Muscle of back (tissue), 13 donors: ENCODE data around the gene SREBF1. TPM values are rescaled to one million over a fixed set of nuclear protein-coding genes. Genes with fewer than 3 reads are reported as not detected.
A peak's percentile ranks its signal among the peaks of the same experiment; 100 is the strongest.

Experiments
- DNase-seq, 3 donors: peaks; one replicate each; pipeline versions ENCODE4 v3.0.0 to v3.0.0-alpha.2; 2013
- long read RNA-seq, 9 donors: transcript quantifications; one replicate each; lab custom pipeline, GENCODE V29; 2026
- polyA plus RNA-seq, 10 donors: library from polyadenylated mRNA; unstranded; fragments of 120-200 nt; gene quantifications; one replicate each; pipeline ENCODE4 v1.2.1, GENCODE V29; 2013; ENCODE audit not compliant: insufficient read length in 10 of 10

SREBF1 gene
- polyA plus RNA-seq = 10 to 100 TPM; 22.4 to 50.1 (median 33.4) TPM
- long read RNA-seq, donor 1, full-length matches to known transcripts = 4 of 4 reads
- long read RNA-seq, donor 1, partial matches to known transcripts = 0 of 4 reads
- long read RNA-seq, donor 1, other reads (novel, unspliced or antisense) = 0 of 4 reads
- long read RNA-seq, donor 2 = 0 reads
- long read RNA-seq, donor 3 = 0 reads
- long read RNA-seq, donor 4, partial matches to known transcripts = 0 of 1 reads
- long read RNA-seq, donor 4, other reads (novel, unspliced or antisense) = 0 of 1 reads
- long read RNA-seq, donor 5, partial matches to known transcripts = 9 of 12 reads
- long read RNA-seq, donor 5, other reads (novel, unspliced or antisense) = 0 of 12 reads
- long read RNA-seq, donor 6, partial matches to known transcripts = 0 of 2 reads
- long read RNA-seq, donor 6, other reads (novel, unspliced or antisense) = 0 of 2 reads
- long read RNA-seq, donor 7, full-length matches to known transcripts = 2 of 2 reads
- long read RNA-seq, donor 7, partial matches to known transcripts = 0 of 2 reads
- long read RNA-seq, donor 7, other reads (novel, unspliced or antisense) = 0 of 2 reads
- long read RNA-seq, donor 8 = 0 reads
- long read RNA-seq, donor 9 = 0 reads

DNA sequence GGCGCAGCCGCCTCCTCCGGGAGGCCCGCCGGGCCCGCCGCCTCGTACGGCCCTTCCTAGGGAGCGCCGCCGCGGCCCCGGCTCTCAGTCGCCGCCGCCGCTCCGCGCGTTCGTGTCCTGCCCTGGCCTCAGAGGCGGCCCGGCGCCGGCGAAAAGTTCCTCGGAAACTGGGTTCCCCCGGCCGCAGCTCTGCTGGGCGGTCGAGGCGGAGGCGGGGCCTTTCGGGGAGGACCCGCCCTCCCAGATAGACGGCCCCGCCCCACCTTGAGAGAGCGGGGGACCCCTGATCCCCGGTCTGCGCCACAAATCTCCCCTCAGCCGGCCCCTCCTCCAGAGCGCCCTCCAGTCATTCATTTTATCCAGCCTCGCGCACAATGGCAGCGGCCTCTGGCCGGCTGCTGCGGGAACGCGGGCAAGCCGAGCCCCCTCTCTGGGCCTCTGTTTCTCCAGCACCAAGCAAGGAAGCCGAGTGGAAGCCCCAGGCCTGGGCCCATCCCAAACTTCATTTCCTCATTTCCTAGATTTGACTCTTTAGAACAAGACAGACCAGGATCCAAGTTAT, at the start of gene SREBF1:
Gene SREBF1 (minus strand): TSS at position 169 of the 562 bp plus-strand sequence. CDS start 169 bp downstream, outside the sequence.
- DNase-seq = peak in 2 of 3 donors; percentile 73 to 89

DNA sequence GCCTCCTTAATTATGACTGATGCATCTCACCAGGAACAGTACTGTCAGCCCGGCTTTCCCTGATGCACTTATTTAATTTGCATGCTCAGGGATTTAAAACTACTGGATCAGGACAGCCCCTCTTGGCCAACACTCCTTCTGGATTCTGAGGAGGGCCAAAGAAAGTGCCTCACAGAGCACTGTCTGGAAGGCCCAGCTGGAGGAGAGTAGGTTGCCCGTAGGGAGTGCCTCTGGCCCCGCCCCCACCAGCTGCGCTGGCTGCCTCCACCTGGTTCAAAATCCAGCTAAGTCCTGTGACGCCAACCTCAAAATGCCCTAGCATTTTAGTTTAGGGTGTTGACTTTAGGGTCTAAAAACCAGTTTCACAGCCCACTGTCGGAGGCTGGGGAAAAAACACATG, 49.4 kb upstream of the SREBF1 start:
- peak in 2 of 3 donors; percentile 45 to 77 for DNase-seq

- peak in 1 of 3 donors; percentile 44 for DNase-seq
These were observed 47.9 kb upstream of the SREBF1 start for GRCh38 chr17:17884391-17885357.

DNA sequence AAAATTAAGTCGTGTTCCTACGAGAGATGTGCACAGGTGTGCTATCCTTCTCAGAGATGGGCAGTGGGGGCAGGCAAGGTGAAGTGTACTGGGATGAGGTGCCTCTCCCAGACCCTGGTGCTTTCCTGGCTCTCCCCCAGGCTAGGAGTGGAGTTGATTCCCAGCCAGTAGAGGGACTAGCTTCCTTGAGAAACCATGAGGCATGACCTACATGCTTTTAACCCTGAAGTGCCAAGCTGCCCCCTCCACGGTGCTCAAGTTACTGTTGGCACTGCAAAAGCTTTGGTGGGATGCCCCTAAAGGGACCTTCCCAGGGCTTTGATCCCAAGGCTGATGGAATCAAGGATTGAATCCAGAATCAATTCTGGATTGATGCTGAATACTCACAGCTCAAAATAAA, 47.0 kb upstream of the SREBF1 start:
- DNase-seq = no peak

DNA sequence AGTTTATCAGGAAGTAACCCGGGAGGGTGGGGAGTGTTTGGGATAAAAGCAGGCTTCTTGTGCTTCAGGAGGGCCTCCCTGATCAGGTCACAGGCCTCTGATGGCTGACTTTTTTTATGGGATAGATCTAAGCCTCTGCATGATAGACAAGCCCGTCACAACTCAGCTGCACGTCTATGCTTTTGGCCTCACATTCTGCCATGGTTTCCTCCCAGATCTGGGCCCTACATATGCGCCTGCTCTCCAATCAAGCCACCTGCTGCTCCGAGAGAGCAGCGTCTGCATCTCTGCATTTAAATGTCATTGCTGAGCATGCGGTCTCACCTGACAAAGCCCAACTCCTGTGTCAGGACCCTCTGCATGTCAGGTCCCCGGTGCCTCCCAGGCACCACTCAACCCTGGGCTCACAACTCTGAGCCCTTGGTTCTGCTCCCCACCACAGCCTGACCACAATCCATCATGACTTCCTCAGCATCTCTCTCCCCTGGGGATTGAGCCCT, 45.3 kb upstream of the SREBF1 start:
- no peak for DNase-seq

GRCh38 chr17:17880577-17881196, 43.9 kb upstream of the SREBF1 start:
- no peak for DNase-seq

- peak; percentile 84 to 94 (median 87) for DNase-seq
These were observed 41.0 kb upstream of the SREBF1 start for GRCh38 chr17:17877529-17878358.

DNA sequence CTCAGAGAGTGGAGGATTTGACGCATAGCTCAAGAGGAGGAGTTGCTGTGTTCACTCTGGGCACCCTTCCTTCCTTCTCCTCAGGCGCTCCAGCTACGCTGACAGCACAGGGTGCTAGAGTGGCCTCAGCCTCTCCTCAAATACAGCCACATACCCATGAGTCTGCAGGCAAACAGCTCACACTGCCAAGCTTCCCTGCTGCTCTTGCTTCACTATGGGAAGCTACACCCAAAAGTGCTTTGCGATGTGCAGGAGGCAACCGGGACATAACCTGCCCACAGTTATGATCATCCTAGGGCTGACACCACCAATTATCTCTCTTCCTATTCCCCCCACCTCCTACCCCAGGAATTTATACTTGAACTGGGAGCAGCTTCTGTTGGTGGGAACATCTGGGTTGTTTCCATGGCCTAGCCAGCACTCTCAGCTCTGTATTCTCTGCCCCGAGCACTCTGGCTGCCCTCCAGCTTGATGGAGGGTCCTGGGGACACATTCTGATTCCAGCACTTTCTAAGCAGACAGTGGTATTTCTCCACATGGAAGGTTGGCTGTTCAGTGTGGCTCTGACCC, 40.3 kb upstream of the SREBF1 start:
- peak in 1 of 3 donors; percentile 65 for DNase-seq

DNA sequence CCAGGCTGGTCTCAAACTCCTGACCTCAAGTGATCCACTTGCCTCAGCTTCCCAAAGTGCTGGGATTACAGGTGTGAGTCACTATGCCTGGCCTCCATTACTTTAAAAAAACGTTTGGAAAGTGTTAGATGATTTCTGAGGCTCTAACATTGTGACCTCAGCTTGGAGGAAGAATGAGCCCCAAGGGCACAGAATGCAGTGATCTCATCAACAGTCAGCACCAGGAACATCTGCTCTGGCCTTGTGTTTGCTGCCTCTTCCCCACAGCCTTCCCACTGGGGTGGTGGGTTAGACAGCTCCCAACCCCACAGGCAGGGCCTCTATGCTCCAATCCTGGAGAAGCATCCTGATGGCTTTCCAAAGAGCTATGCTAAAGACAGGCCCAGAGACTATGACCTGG, 37.7 kb upstream of the SREBF1 start:
- DNase-seq = peak in 2 of 3 donors; percentile 70 to 85

DNA sequence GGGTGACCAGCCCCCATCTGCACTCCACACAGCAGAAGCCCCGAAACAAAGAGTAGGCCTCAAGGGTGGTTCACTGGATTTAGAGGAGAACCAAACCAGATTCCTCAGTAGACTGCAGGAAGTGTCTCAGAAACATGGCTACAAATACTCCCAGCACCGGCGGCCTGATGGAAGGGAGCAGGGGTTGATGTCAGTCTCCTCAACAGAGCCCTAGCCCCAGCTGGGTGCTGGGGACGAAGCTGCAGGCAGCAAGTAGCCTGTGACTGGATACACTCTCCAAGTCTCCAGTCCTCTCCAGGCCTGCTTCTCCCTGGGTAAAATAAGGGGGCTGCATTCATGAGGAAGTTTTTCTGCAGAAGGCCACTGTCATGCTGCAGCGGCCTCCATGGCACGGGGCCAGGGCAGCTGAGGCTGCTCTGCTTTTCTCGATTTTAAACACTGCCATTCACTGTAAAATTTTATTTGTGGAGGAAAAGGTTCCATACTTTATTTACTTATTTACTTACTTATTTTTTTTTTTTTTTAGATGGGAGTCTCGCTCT, 36.7 kb upstream of the SREBF1 start:
- peak in 1 of 3 donors; percentile 79 for DNase-seq

- DNase-seq = peak in 1 of 3 donors; percentile 52
These were observed 36.0 kb upstream of the SREBF1 start for GRCh38 chr17:17872547-17873345.

GRCh38 chr17:17871913-17872312, 35.1 kb upstream of the SREBF1 start:
- no peak for DNase-seq

- DNase-seq = no peak
These were observed 33.5 kb upstream of the SREBF1 start for GRCh38 chr17:17870247-17870646.

DNA sequence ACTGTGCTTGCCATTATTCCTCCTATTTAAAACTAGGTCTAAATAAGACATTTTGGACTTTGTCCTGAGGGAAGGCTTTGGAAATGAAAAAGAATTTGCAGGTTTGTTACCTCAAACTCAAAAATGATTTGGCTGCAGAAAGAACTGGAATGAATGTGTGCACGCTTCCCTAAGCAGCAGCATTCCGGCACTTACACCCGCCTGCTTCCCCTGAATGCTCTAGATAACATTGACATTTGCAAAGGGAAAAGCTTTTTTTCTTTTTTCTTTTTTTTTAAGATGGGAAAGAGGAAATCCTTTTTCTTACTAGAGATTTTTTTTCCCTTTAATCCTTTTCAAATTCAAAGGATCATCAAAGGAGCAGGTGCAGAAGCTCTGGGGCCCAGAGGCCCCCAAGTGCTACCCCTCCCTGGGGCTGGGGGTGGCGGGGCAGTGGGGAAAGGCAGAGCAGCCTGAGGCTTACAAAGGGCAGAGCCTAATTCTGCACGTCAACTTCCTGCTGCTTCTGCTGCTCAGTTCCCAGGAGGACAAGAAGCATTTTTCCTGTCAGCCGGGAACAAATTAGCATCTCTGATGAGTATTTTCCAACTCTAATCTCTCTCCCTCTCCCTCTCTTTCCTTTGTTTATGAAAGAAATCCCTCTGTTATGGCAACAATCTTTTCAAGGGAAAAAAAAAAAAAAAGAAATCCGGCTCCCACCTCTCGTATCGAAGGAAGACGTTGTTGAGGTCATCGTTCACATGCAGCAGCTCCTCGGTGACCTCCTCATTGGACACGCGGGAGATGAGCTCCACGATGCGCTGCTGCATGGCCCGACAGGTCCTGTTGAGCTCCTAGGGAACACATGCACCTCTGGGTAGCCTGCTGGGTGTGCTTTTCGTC, 32.1 kb upstream of the SREBF1 start:
- peak in 2 of 3 donors; percentile 57 to 76 for DNase-seq

DNA sequence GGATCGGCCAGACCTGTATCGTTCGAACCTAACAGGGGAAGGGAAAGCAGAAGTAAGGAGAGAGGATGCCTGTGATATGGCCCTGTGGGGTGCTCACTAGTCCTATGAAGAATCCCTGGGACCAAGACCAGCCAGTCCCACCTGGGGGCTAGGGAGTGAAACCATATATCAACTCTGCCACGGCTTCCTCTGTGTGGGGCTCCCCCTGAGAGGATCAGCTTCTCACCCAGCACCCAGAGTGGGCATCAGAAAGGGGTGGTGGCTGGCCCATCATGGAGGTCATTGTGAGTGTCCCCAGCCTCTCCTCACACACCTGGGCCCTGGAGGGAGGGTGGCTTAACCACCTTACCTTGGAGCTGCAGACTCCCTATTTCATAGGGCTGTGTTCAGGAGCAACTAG, 30.1 kb upstream of the SREBF1 start:
- DNase-seq = no peak

GRCh38 chr17:17866425-17866824, 29.6 kb upstream of the SREBF1 start:
- no peak for DNase-seq

DNA sequence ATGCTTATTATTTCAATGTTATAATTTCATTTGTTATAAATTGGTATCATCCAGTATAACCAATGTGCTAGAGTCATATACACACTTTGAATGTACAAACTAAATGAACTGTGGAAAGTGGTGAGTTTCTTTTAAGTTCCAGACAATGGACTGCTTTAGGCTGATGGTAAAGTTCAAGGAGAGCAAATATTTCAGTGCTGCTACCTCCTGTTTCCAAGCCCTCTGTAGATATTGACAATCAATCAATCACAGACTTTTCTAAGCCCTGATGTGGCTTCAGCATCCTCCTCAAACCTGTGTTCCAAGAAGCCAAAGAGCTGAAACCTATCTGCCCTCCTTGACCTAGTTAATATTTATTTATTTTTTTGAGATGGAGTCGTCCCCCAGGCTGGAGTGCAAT, 28.2 kb upstream of the SREBF1 start:
- DNase-seq = no peak

DNA sequence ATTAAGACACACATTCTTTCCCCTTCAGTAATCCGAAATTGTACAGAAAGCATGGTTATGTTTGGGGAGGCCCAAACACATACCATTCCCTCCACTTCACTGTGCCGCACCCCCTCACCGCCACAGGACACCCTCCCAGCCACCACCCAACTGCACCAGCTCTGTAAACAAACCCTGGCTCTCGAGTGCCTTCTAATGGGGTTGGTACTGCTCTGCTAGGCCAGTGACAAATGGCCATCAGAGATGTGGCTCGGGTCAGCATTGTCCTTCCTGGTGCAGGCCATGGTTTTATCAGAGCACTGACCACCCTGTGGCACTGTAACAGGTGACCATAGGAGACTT, 24.0 kb upstream of the SREBF1 start:
- no peak for DNase-seq
